Endometrial microvascular endothelial cells (primary cell): ENCODE measurements around the gene ATRX. TPM values are rescaled to one million over a fixed set of nuclear protein-coding genes. Genes with fewer than 3 reads are reported as not detected.
"Not testable (repeated sequence)": the region's sequence is repeated elsewhere in the genome, so short reads cannot be mapped to it uniquely, and the experiment has no call there.

Experiments used
- in situ Hi-C: cut with HindIII; loops from 2 replicates; pipeline ENCODE4 v1.10.0; 2017; ENCODE audit warnings: low sequenced_read_pairs, low pct_unique_long_range_greater_than_20kb; ENCODE audit errors: inconsistent ontology term
- total RNA-seq: library from RNA; depleted of rRNA; stranded (reverse); fragments of >200 nt; gene quantifications from one replicate; pipeline ENCODE4 v1.2.3, GENCODE V29; 2015; ENCODE audit errors: inconsistent ontology term

Gene ATRX
- total RNA-seq: 31.5 TPM

GRCh38 chrX:77785486-77786364, at the start of gene ATRX:
ATRX (minus strand) TSS chrX:77786216; CDS start chrX:77786001, 215 bp downstream.
- in situ Hi-C loops: no loop called here

GRCh38 chrX:77831544-77831943, 45.5 kb upstream of the ATRX start:
- in situ Hi-C loops: not testable (repeated sequence)

GRCh38 chrX:77821989-77822388, 36.0 kb upstream of the ATRX start:
- in situ Hi-C loops: not testable (repeated sequence)

- in situ Hi-C loops: no loop called here
Measured at GRCh38 chrX:77820091-77820727, 34.2 kb upstream of the ATRX start.

- in situ Hi-C loops: no loop called here
Measured at GRCh38 chrX:77814210-77814609, 28.2 kb upstream of the ATRX start.

GRCh38 chrX:77802201-77802600, 16.2 kb upstream of the ATRX start:
- in situ Hi-C loops: no loop called here

- in situ Hi-C loops: no loop called here
Measured at GRCh38 chrX:77795124-77795523, 9.1 kb upstream of the ATRX start.

- in situ Hi-C loops: no loop called here
Measured at GRCh38 chrX:77793946-77794345, 7.9 kb upstream of the ATRX start.

- in situ Hi-C loops: no loop called here
Measured at GRCh38 chrX:77788050-77788449, 2.0 kb upstream of the ATRX start.

GRCh38 chrX:77786365-77786680, 307 bp upstream of the ATRX start:
- in situ Hi-C loops: no loop called here

- in situ Hi-C loops: no loop called here
Measured at GRCh38 chrX:77779695-77780094, 6.3 kb downstream of the ATRX start.

- in situ Hi-C loops: no loop called here
Measured at GRCh38 chrX:77776659-77777058, 9.4 kb downstream of the ATRX start.

- in situ Hi-C loops: no loop called here
Measured at GRCh38 chrX:77771601-77772000, 14.4 kb downstream of the ATRX start.

- in situ Hi-C loops: no loop called here
Measured at GRCh38 chrX:77768787-77769186, 17.2 kb downstream of the ATRX start.

- in situ Hi-C loops: not testable (repeated sequence)
Measured at GRCh38 chrX:77766212-77766611, 19.8 kb downstream of the ATRX start.

GRCh38 chrX:77755561-77755960, 30.5 kb downstream of the ATRX start:
- in situ Hi-C loops: no loop called here

GRCh38 chrX:77753942-77754341, 32.1 kb downstream of the ATRX start:
- in situ Hi-C loops: not testable (repeated sequence)

GRCh38 chrX:77749695-77750094, 36.3 kb downstream of the ATRX start:
- in situ Hi-C loops: no loop called here

- in situ Hi-C loops: no loop called here
Measured at GRCh38 chrX:77743720-77744119, 42.3 kb downstream of the ATRX start.

GRCh38 chrX:77742788-77743476, 43.1 kb downstream of the ATRX start:
- in situ Hi-C loops: no loop called here
